Measurements from ENCODE around the gene GPR151.

The GPR151 gene

DNA sequence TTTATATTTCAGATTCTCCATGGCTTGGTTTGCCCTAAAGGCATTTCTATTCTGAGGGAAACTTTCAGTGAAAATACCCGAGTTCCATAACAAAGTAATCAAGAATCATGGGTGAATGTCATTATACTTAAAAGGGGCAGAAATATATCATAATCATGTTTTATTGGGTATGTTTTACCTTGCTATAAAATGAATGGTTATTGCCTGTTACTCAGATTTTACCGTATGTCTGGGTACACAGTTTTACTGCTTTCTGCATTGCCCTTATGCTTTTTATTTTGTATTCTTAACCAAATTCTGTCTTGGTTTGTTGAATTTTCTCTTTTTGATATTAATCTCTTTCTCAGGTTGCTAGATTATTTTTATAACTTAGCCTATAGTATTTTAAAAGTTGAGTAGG, 2.5 kb downstream of the GPR151 start:
- Histone ChIP-seq H3K79me2 (no peaks in the 10 kb centered on the region), H3K27ac (no peak overlapping the region), H3K4me2 (ENCODE audit: low read length) (no peak overlapping the region), H3K4me1 (no peaks in the 10 kb centered on the region), H2AFZ (no peak overlapping the region), H3K9ac (no peak overlapping the region), H3K36me3 (ENCODE audit: control insufficient read depth, insufficient read depth, low read length) (no peaks in the 10 kb centered on the region), H3K9me3 (ENCODE audit: control insufficient read depth, low read length) (no peaks in the 10 kb centered on the region), H3K27me3 (ENCODE audit: control insufficient read depth, insufficient read depth, low read length) (no peaks in the 10 kb centered on the region), H3K4me3 (ENCODE audit: low read depth, low read length) (no peak overlapping the region)
- no peak for TF ChIP-seq CTCF (IDR thresholded peaks at IDR 0.05)

DNA sequence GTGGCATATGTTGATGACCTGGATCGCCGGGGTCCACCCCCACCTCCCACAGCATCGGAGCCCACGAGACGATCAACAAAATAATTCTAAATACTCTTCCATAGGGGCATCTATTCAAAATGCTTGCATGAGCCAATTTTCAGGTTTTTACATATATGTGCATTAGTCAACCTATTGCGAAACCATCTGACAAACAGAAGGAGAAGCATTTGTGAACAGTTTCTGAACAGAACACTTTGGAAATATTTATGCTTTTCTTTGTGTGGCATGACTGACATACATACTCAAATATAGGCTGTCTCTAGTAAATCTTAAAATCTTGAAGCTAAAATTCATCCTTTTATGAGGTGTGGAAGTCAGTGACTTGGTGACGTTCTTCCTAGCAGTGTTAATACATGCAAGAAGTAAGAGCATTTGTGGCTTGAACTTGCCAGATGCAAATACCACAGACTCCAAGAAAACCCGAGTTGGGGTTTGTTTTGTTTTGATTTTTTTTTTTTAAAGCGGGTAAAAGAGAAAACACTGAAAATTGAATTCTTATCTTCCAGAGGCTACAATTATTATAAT, 5.3 kb downstream of the GPR151 start:
- no peak overlapping the region for H3K4me2 ChIP-seq (ENCODE audit: low read length)
- TF ChIP-seq CTCF (IDR thresholded peaks at IDR 0.05) = no peak
- H2AFZ ChIP-seq = no peak overlapping the region
- H3K27ac ChIP-seq = no peak overlapping the region
- H3K36me3 ChIP-seq (ENCODE audit: control insufficient read depth, insufficient read depth, low read length) = no peaks in the 10 kb centered on the region
- no peak overlapping the region for H3K9ac ChIP-seq
- H3K4me1 ChIP-seq = no peaks in the 10 kb centered on the region
- H3K27me3 ChIP-seq (ENCODE audit: control insufficient read depth, insufficient read depth, low read length) = no peaks in the 10 kb centered on the region
- no peaks in the 10 kb centered on the region for H3K9me3 ChIP-seq (ENCODE audit: control insufficient read depth, low read length)
- H3K79me2 ChIP-seq = no peaks in the 10 kb centered on the region
- H3K4me3 ChIP-seq (ENCODE audit: low read depth, low read length) = no peak overlapping the region

DNA sequence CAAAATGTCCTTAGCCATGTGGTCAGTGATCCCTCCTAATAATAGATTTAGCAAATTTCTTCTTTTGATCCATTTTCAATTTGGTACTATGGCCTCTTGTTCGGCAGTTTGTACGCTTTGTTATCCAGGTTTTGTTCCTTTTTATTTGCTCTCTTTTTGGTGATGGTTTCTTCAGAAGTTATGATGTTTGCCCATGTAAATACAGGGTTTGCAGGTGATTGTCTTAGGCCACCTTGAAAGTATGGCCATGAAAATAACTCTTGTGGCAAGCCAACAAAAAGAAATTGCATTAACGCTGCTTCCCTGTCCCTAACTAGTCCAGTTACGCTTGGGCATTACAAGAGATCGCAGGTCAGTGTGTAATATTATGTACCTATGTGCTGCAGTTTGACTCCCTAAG, 8.6 kb downstream of the GPR151 start:
- Histone ChIP-seq H2AFZ (no peak overlapping the region), H3K27ac (no peak overlapping the region), H3K79me2 (no peaks in the 10 kb centered on the region), H3K27me3 (ENCODE audit: control insufficient read depth, insufficient read depth, low read length) (no peaks in the 10 kb centered on the region), H3K4me1 (no peaks in the 10 kb centered on the region), H3K9ac (no peak overlapping the region), H3K4me2 (ENCODE audit: low read length) (no peak overlapping the region), H3K36me3 (ENCODE audit: control insufficient read depth, insufficient read depth, low read length) (no peaks in the 10 kb centered on the region), H3K9me3 (ENCODE audit: control insufficient read depth, low read length) (no peaks in the 10 kb centered on the region), H3K4me3 (ENCODE audit: low read depth, low read length) (no peak overlapping the region)
- no peak for TF ChIP-seq CTCF (IDR thresholded peaks at IDR 0.05)

GRCh38 chr5:146499680-146500079, 16.3 kb downstream of the GPR151 start:
- Histone ChIP-seq H3K79me2 (no peaks in the 10 kb centered on the region), H3K27me3 (ENCODE audit: control insufficient read depth, insufficient read depth, low read length) (no peaks in the 10 kb centered on the region), H3K36me3 (ENCODE audit: control insufficient read depth, insufficient read depth, low read length) (no peaks in the 10 kb centered on the region), H3K4me1 (no peaks in the 10 kb centered on the region), H3K4me2 (ENCODE audit: low read length) (no peak overlapping the region), H3K27ac (no peak overlapping the region), H3K9me3 (ENCODE audit: control insufficient read depth, low read length) (no peaks in the 10 kb centered on the region), H3K9ac (no peak overlapping the region), H2AFZ (no peak overlapping the region), H3K4me3 (ENCODE audit: low read depth, low read length) (no peak overlapping the region)
- no peak for TF ChIP-seq CTCF (IDR thresholded peaks at IDR 0.05)

- no peaks in the 10 kb centered on the region for H3K36me3 ChIP-seq (ENCODE audit: control insufficient read depth, insufficient read depth, low read length)
- H3K4me1 ChIP-seq = no peaks in the 10 kb centered on the region
Observed at GRCh38 chr5:146494656-146495055, 21.3 kb downstream of the GPR151 start.

More at GRCh38 chr5:146494656-146495055, 21.3 kb downstream of the GPR151 start:
- no peak for TF ChIP-seq CTCF (IDR thresholded peaks at IDR 0.05)
- Histone ChIP-seq H3K27me3 (ENCODE audit: control insufficient read depth, insufficient read depth, low read length) (no peaks in the 10 kb centered on the region), H3K4me3 (ENCODE audit: low read depth, low read length) (no peak overlapping the region), H3K4me2 (ENCODE audit: low read length) (no peak overlapping the region), H3K27ac (no peak overlapping the region), H3K9me3 (ENCODE audit: control insufficient read depth, low read length) (no peaks in the 10 kb centered on the region), H3K79me2 (no peaks in the 10 kb centered on the region), H3K9ac (no peak overlapping the region), H2AFZ (no peak overlapping the region)
